Activated T-cell treated with anti-CD3 and anti-CD28 coated beads, Interleukin-2, amount 50 U/mL, for 4 hours (primary cell): Measurements from ENCODE around the gene DIS3L. TPM values are rescaled to one million over a fixed set of nuclear protein-coding genes. Genes with fewer than 3 reads are reported as not detected.
"Not testable (repeated sequence)": the region's sequence is repeated elsewhere in the genome, so short reads cannot be mapped to it uniquely, and the experiment has no call there.

Experiments
- ATAC-seq, 2 donors: fragments of 200-7000 bp; cut with Tn5 transposase; one replicate each; pipeline ENCODE4 v1.10.0; 2021
- DNase-seq: peaks from one replicate; pipeline ENCODE4 v3.0.0-alpha.2; 2020
- H3K27me3 Mint-ChIP-seq: one replicate; pipeline ENCODE4 v1.8.0; 2021; ENCODE audit warnings: low read depth, mixed read lengths
- H3K36me3 Mint-ChIP-seq: one replicate; pipeline ENCODE4 v1.8.0; 2022; ENCODE audit warnings: mixed read lengths; ENCODE audit not compliant: insufficient read depth
- H3K4me1 Mint-ChIP-seq: one replicate; pipeline ENCODE4 v1.8.0; 2021; ENCODE audit warnings: low read depth, mixed read lengths
- H3K4me3 Mint-ChIP-seq: one replicate; pipeline ENCODE4 v1.8.0; 2021; ENCODE audit warnings: mild to moderate bottlenecking, moderate library complexity, mixed read lengths
- H3K9me3 Mint-ChIP-seq: one replicate; pipeline ENCODE4 v1.8.0; 2021; ENCODE audit warnings: mixed read lengths
- total RNA-seq, 3 donors: library from RNA; stranded (reverse); gene quantifications; one replicate each; pipeline ENCODE4 v1.2.1, GENCODE V29; 2021

DIS3L gene
- total RNA-seq, 3 donors from 2014 or later, result 22.7 to 32.1 (median 26.3) TPM

DNA sequence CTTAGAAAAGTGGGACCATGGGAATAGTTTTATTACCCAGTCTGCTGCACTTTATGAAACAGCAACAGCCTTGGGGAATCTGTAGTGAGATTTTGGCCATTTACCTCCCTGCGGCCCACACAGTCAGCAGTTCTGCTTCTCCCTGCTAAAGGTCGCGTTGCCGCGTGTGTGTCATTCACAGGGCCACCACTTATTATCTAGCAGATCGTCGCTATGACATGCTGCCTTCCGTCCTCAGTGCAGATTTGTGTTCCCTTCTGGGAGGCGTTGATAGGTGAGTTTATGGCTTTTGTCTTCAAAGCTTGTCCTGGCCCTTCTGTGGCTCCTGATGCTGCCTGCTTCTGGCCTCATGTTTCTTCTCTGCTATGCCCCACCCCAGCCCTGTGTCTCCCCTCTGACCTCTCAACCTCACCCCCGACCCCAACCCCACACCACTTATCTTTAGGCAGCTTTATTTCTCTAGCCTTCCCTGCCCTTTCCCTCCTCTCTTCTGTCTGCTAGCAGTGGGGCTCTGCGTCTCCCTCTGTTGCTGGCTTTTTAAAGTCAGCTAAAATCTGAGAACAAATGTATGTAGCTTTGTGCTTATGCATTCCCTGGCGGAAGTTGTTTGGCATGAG is 30.1 kb downstream of the DIS3L start:
- Mint-ChIP-seq H3K9me3 (no peaks in the 10 kb centered on the region), H3K4me1 (no peaks in the 10 kb centered on the region), H3K27me3 (no peaks in the 10 kb centered on the region), H3K4me3 (no peak overlapping the region), H3K36me3 (peaks cover 35% of the 10 kb centered on the region)
- no peak for ATAC-seq
- DNase-seq, result no peak

- Mint-ChIP-seq H3K9me3 (no peaks in the 10 kb centered on the region), H3K4me3 (no peak overlapping the region), H3K27me3 (no peaks in the 10 kb centered on the region), H3K4me1 (no peaks in the 10 kb centered on the region), H3K36me3 (peaks cover 37% of the 10 kb centered on the region)
- ATAC-seq, result no peak
- no peak for DNase-seq
Measured at GRCh38 chr15:66326051-66326450, 32.7 kb downstream of the DIS3L start.

DNA sequence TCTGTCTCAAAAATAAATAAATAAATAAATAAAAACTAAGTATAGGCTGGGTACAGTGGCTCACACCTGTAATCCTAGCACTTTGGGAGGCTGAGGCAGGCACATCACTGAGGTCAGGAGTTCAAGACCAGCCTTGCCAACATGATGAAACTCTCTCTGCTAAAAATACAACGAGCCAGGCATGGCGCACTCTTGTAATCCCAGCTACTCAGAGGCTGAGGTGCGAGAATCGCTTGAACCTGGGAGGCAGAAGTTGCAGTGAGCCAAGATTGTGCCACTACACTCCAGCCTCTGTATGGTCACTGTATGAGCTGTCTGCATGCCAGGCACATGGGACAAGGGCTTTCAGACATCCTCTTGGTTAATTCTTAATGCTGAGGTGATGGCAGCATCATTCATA is 34.4 kb downstream of the DIS3L start:
- no peaks in the 10 kb centered on the region for H3K27me3 Mint-ChIP-seq
- no peak for DNase-seq
- H3K9me3 Mint-ChIP-seq, result no peaks in the 10 kb centered on the region
- H3K36me3 Mint-ChIP-seq, result peaks cover 34% of the 10 kb centered on the region
- ATAC-seq, result no peak
- H3K4me3 Mint-ChIP-seq, result no peak overlapping the region
- H3K4me1 Mint-ChIP-seq, result no peaks in the 10 kb centered on the region

DNA sequence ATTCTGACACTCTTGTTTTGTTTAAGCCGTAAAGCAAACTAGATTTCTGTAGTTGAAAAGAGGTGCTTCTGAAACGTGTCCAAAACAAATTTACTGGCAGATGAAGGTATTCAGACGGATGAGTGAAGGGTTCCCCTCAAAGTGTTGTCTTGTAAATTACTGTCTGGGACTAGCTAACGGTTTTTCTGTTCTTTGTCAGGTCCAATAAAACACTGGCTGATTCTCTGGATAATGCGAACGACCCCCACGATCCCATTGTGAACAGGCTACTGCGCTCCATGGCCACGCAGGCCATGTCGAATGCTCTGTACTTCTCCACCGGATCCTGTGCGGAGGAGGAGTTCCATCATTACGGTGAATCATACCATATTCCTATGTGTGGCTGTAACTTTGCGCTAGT is 35.4 kb downstream of the DIS3L start:
- Mint-ChIP-seq H3K27me3 (no peaks in the 10 kb centered on the region), H3K36me3 (peaks cover 34% of the 10 kb centered on the region), H3K4me3 (no peak overlapping the region), H3K9me3 (no peaks in the 10 kb centered on the region), H3K4me1 (no peaks in the 10 kb centered on the region)
- ATAC-seq (no peak), DNase-seq (no peak)

DNA sequence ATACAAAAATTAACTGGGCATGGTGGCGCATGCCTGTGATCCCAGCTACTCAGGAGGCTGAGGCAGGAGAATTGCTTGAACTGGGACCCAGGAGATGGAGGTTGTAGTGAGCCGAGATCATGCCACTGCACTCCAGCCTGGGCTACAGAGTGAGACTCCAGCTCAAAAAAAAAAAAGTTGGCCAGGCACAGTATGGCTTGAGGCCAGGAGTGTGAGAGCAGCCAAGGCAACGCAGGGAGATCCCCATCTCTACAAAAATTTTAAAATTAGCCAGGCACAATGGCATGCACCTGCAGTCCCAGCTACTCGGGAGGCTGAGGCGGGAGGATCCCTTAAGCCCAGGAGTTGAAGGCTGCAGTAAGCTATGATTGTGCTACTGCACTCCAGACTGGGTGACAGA is 55.2 kb downstream of the DIS3L start:
- not testable (repeated sequence) for ATAC-seq, H3K9me3 Mint-ChIP-seq, H3K4me1 Mint-ChIP-seq, H3K27me3 Mint-ChIP-seq, H3K4me3 Mint-ChIP-seq, DNase-seq
- peaks cover 22% of the 10 kb centered on the region for H3K36me3 Mint-ChIP-seq

DNA sequence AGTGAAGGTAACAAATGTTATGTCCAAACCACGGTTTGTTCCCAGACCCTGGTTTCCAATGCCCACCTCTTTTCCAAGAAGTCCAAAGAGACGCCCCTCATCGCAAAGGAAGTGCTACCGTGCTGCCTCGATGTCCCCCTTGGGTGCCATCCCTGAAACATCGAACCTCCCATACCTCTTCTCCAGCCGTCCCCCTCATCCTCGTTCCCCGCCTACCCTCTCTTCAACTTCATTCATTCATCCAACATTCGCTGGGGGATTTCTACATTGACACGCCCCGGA is 62.6 kb downstream of the DIS3L start:
- peaks cover 23% of the 10 kb centered on the region for H3K4me1 Mint-ChIP-seq
- peaks cover 8% of the 10 kb centered on the region for H3K36me3 Mint-ChIP-seq
- H3K27me3 Mint-ChIP-seq, result no peaks in the 10 kb centered on the region
- DNase-seq (no peak), ATAC-seq (no peak)
- no peaks in the 10 kb centered on the region for H3K9me3 Mint-ChIP-seq
- peak overlapping the region; percentile 92 for H3K4me3 Mint-ChIP-seq

DNA sequence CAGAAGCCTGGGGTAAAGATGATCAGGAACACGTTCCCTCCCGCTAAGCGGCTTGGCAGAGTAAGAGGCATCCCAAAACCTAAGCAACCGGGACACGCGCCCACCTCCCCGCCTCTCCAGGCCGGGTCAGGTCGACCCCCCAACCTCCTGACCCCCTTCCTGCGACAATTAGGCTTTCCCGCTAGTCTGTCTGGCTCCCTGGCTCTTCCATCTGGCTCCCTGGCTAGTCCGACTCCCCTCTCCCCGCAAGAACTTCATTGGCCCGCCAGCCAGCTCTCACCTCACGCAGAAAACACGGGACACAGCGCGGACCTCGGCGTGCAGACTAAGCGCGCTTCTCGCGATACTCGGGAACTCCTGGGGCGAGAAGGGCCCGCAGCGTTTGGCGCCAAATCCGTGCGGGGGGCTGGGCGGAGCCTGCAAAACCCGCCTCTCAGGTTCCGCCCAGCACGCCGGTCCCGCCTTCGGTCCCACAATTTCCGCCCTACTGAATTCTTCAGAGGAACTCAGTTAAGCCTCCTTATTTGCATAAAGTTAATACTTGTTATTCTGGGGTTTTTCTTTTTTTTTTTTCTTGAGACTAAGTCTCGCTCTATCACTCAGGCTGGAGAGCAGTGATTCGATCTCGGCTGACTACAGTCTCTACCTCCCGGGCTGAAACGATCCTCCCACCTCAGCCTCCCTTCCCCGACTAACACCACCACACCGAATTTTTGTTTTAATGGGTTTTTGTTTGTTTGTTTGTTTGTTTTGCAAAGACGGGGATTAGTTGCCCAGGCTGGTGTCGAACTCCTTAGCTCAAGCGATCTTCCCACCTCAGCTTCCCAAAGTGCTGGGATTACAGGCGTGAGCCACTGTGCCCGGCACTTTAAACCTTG is 63.2 kb downstream of the DIS3L start, which contains the start of gene TIPIN:
TSS of gene TIPIN (minus strand) at position 327 of the 878 bp plus-strand sequence. CDS start 3,738 bp downstream, outside the sequence.
- Mint-ChIP-seq H3K4me1 (peaks cover 23% of the 10 kb centered on the region), H3K4me3 (peak within 1 kb of the TSS; percentile 92), H3K9me3 (no peaks in the 10 kb centered on the region), H3K27me3 (no peaks in the 10 kb centered on the region), H3K36me3 (peaks cover 8% of the 10 kb centered on the region)
- ATAC-seq (peak; percentile 99), DNase-seq (peak; percentile 96)

- ATAC-seq (no peak), DNase-seq (no peak)
- Mint-ChIP-seq H3K27me3 (no peaks in the 10 kb centered on the region), H3K9me3 (no peaks in the 10 kb centered on the region), H3K36me3 (no peaks in the 10 kb centered on the region), H3K4me3 (no peak overlapping the region), H3K4me1 (peaks cover 16% of the 10 kb centered on the region)
Measured at GRCh38 chr15:66359740-66360139, 66.4 kb downstream of the DIS3L start.

GRCh38 chr15:66361745-66362460 is 68.5 kb downstream of the DIS3L start:
- H3K4me3 Mint-ChIP-seq, H3K36me3 Mint-ChIP-seq, H3K4me1 Mint-ChIP-seq, H3K27me3 Mint-ChIP-seq, DNase-seq, ATAC-seq, H3K9me3 Mint-ChIP-seq: not testable (repeated sequence)

- DNase-seq (no peak), ATAC-seq (no peak)
- H3K4me1 Mint-ChIP-seq, result no peaks in the 10 kb centered on the region
- no peaks in the 10 kb centered on the region for H3K27me3 Mint-ChIP-seq
- H3K4me3 Mint-ChIP-seq, result no peak overlapping the region
- no peaks in the 10 kb centered on the region for H3K36me3 Mint-ChIP-seq
- H3K9me3 Mint-ChIP-seq, result no peaks in the 10 kb centered on the region
Measured at GRCh38 chr15:66362776-66363175, 69.4 kb downstream of the DIS3L start.

GRCh38 chr15:66364944-66365528 is 71.7 kb downstream of the DIS3L start:
- H3K4me1 Mint-ChIP-seq, result peaks cover 7% of the 10 kb centered on the region
- no peak overlapping the region for H3K4me3 Mint-ChIP-seq
- H3K27me3 Mint-ChIP-seq, result no peaks in the 10 kb centered on the region
- no peaks in the 10 kb centered on the region for H3K36me3 Mint-ChIP-seq
- no peaks in the 10 kb centered on the region for H3K9me3 Mint-ChIP-seq
- no peak for DNase-seq
- ATAC-seq, result no peak

- peaks cover 2% of the 10 kb centered on the region for H3K9me3 Mint-ChIP-seq
- no peak for DNase-seq
- peak; percentile 65 to 70 for ATAC-seq
- no peaks in the 10 kb centered on the region for H3K27me3 Mint-ChIP-seq
- peaks cover 15% of the 10 kb centered on the region for H3K4me1 Mint-ChIP-seq
- H3K4me3 Mint-ChIP-seq, result peak overlapping the region; percentile 78
- H3K36me3 Mint-ChIP-seq, result no peaks in the 10 kb centered on the region
Measured at GRCh38 chr15:66369773-66370651, 76.6 kb downstream of the DIS3L start.

- Mint-ChIP-seq H3K4me3 (no peak overlapping the region), H3K9me3 (peaks cover 3% of the 10 kb centered on the region), H3K4me1 (peaks cover 15% of the 10 kb centered on the region), H3K27me3 (no peaks in the 10 kb centered on the region), H3K36me3 (no peaks in the 10 kb centered on the region)
- no peak for ATAC-seq
- DNase-seq, result no peak
Measured at GRCh38 chr15:66374179-66374578, 80.8 kb downstream of the DIS3L start.
